ENCODE results near the gene ROBO1. TPM values are rescaled to one million over a fixed set of nuclear protein-coding genes. Genes with fewer than 3 reads are reported as not detected.

The ROBO1 gene
- total RNA-seq, 1 donor from 2014 or later: 19.4 TPM

DNA sequence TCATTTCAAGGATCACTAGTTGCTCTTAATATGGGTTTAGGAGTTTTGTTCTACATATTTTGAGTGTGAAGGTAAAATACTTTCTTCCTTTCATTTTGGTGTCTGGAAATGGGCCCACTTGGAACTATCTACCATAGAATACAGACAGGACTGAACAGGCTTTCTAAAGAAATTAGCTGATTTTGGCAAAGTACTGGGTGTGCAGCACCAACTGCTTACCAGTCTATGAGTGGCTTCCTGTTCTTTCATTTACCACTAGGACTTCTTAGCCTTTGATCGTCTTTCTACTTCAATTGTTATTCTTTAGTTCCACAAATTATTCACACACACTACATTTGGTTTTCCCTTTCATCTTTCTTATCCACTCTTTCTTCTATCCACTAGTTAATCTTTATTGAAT is 1196.3 kb downstream of the ROBO1 start:
- no peak for DNase-seq (ENCODE audit: low read depth)
- H3K4me3 ChIP-seq (ENCODE audit: low read depth, low read length): no peak overlapping the region
- TF ChIP-seq, protein P1, sequence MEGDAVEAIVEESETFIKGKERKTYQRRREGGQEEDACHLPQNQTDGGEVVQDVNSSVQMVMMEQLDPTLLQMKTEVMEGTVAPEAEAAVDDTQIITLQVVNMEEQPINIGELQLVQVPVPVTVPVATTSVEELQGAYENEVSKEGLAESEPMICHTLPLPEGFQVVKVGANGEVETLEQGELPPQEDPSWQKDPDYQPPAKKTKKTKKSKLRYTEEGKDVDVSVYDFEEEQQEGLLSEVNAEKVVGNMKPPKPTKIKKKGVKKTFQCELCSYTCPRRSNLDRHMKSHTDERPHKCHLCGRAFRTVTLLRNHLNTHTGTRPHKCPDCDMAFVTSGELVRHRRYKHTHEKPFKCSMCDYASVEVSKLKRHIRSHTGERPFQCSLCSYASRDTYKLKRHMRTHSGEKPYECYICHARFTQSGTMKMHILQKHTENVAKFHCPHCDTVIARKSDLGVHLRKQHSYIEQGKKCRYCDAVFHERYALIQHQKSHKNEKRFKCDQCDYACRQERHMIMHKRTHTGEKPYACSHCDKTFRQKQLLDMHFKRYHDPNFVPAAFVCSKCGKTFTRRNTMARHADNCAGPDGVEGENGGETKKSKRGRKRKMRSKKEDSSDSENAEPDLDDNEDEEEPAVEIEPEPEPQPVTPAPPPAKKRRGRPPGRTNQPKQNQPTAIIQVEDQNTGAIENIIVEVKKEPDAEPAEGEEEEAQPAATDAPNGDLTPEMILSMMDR (conservative IDR thresholded peaks at IDR 0.05; ENCODE audit: low read depth, low read length): no peak

DNA sequence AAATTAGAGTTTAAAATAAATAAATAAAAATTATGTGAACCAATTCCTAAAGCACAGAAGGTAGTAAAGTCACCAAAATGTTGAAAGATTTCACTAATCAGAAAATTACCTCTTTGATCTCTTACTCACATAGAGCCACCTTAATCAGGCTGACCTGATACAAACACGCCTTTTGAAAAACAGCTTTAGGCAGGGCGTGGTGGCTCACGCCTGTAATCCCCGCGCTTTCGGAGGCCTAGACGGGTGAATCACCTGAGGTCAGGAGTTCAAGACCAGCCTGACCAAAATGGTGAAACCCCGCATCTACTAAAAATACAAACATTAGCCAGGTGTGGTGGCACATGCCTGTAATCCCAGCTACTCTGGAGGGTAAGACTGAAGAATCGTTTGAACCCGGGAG is 1197.3 kb downstream of the ROBO1 start:
- DNase-seq (ENCODE audit: low read depth): no peak
- TF ChIP-seq, protein P1 (conservative IDR thresholded peaks at IDR 0.05; ENCODE audit: low read depth, low read length): no peak
- no peak overlapping the region for H3K4me3 ChIP-seq (ENCODE audit: low read depth, low read length)

DNA sequence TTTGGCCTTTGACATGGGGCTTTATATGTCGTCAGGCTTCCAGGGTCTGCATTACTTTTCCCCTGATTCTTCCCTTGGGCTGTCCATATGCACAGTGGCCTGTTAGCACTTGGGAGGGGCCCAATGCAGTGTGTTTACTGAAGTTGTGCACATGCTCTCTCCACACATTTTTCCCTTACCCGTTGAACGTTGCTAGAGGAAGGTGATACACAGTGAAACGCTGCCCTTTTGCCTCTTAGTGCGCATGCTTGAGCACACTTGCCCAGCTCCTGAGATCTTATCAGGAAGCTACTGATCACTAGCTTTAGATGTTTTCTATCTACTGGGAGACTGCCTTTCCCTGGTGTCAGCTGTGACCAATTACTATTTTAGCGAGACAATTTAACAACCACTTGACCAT is 1198.0 kb downstream of the ROBO1 start:
- no peak overlapping the region for H3K4me3 ChIP-seq (ENCODE audit: low read depth, low read length)
- DNase-seq (ENCODE audit: low read depth): no peak
- TF ChIP-seq, protein P1 (conservative IDR thresholded peaks at IDR 0.05; ENCODE audit: low read depth, low read length): no peak

DNA sequence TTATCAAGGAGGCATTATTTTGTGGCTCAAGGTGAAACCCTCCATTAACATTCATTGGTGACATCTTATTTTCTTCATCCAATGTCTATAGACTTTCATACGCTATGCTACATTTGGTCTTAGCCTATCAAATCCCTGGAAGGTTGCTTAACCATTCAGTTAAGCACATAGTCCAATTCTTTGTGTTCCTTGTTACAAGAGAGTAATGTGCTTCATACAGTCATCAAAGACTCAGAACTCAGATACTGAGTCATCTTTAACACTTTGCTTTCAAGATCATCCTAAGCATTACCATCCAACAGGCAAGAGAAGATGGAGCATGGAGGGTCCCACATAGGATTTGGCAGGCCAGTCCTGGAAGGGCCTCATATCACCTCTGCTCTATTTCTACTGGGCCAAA is 1202.1 kb downstream of the ROBO1 start:
- DNase-seq (ENCODE audit: low read depth): no peak
- H3K4me3 ChIP-seq (ENCODE audit: low read depth, low read length): no peak overlapping the region
- TF ChIP-seq, protein P1 (conservative IDR thresholded peaks at IDR 0.05; ENCODE audit: low read depth, low read length): no peak

DNA sequence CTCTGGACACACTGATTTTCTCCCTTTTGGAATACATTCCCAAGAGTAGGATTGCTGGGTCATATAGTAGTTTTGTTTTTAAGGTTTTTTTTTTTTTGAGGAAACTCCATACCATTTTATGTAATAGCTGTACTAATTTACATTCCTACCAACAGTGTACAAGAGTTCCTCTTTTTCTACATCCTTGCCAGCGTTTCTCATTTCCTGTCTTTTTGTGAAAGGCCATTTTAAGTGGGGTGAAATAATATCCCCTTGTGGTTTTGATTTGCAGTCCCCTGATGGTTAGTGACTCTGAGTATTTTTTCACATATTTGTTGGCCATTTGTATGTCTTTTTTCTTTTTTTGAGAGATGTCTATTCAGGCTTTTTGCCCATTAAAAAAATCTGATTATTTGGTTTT is 1205.5 kb downstream of the ROBO1 start:
- no peak for DNase-seq (ENCODE audit: low read depth)
- TF ChIP-seq, protein P1 (conservative IDR thresholded peaks at IDR 0.05; ENCODE audit: low read depth, low read length): no peak
- no peak overlapping the region for H3K4me3 ChIP-seq (ENCODE audit: low read depth, low read length)

Measured in epithelial cell of proximal tubule (primary cell).